DOHH2 (cell line): ENCODE data around the gene IL17F.
"Not testable (repeated sequence)": the region's sequence is repeated elsewhere in the genome, so short reads cannot be mapped to it uniquely, and the experiment has no call there.

ENCODE experiments used
- EZH2phosphoT487 ChIP-seq: fragments of 200-600 bp; sonication (generic); IDR thresholded peaks from 2 replicates; pipeline ENCODE4 v1.6.1; 2017; ENCODE audit warnings: borderline replicate concordance, mild to moderate bottlenecking, antibody characterized with exemption, low read length, moderate library complexity, mixed read lengths
- TF ChIP-seq, protein P1 (sequence below): fragments of 200-600 bp; sonication (generic); IDR thresholded peaks from one replicate; pipeline ENCODE4 v1.5.1; 2014; ENCODE audit warnings: antibody characterized with exemption, mild to moderate bottlenecking, low read depth, low read length; ENCODE audit not compliant: poor library complexity, severe bottlenecking

DNA sequence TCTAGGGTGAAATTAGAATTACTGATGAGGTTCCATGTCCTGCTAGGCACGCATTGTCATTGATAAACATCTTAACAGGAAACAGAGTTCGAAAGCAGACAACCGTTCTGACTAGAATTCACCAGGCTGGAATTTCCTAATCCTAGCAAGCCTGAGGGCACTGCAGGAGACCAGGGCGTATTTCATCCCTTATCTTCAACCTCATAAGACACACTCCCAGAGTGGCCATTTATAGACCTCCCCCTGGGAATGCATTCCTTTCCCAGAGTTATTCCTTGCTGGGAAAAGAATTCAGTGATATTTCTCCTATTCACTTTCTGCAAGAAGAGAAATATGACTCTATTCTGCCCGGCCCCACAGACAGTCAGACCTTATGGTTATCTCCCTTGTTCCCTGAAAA is 44.2 kb downstream of the IL17F start:
- TF ChIP-seq, protein P1, sequence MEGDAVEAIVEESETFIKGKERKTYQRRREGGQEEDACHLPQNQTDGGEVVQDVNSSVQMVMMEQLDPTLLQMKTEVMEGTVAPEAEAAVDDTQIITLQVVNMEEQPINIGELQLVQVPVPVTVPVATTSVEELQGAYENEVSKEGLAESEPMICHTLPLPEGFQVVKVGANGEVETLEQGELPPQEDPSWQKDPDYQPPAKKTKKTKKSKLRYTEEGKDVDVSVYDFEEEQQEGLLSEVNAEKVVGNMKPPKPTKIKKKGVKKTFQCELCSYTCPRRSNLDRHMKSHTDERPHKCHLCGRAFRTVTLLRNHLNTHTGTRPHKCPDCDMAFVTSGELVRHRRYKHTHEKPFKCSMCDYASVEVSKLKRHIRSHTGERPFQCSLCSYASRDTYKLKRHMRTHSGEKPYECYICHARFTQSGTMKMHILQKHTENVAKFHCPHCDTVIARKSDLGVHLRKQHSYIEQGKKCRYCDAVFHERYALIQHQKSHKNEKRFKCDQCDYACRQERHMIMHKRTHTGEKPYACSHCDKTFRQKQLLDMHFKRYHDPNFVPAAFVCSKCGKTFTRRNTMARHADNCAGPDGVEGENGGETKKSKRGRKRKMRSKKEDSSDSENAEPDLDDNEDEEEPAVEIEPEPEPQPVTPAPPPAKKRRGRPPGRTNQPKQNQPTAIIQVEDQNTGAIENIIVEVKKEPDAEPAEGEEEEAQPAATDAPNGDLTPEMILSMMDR = not testable (repeated sequence)
- TF ChIP-seq EZH2phosphoT487 = not testable (repeated sequence)
